Prostate gland (tissue), 2 donors: Measurements from ENCODE around the gene NTM.

Source experiments
- CTCF ChIP-seq, 4 experiments: fragments of 200-600 bp in 2 of 4; fragments of 450-650 bp in 2 of 4; sonication (generic) in 2 of 4; IDR thresholded peaks; 1 replicate in 3 of 4; 2 replicates in 1 of 4; pipeline ENCODE4 v1.5.1; 2016 to 2019; ENCODE audit warnings: antibody characterized with exemption in 4 of 4, mild to moderate bottlenecking in 2 of 4, moderate library complexity in 2 of 4
- POLR2A ChIP-seq: fragments of 450-650 bp; IDR thresholded peaks from one replicate; pipeline ENCODE4 v1.6.1; 2016; ENCODE audit warnings: antibody characterized with exemption, mild to moderate bottlenecking

GRCh38 chr11:131924001-131924400 is 553.6 kb downstream of the NTM start:
- TF ChIP-seq CTCF (IDR thresholded peaks at IDR 0.05) (no peak), POLR2A (no peak)
